NCI-H1694 treated with DMSO at 0.1 percent for 48 hours (cell line): ENCODE data around the gene CYP2A7.
"Not testable (repeated sequence)": the region's sequence is repeated elsewhere in the genome, so short reads cannot be mapped to it uniquely, and the experiment has no call there.

Experiments
- DNase-seq: peaks from one replicate; lab custom pipeline; 2025; lab: John Stamatoyannopoulos, UW

CYP2A7 gene

DNA sequence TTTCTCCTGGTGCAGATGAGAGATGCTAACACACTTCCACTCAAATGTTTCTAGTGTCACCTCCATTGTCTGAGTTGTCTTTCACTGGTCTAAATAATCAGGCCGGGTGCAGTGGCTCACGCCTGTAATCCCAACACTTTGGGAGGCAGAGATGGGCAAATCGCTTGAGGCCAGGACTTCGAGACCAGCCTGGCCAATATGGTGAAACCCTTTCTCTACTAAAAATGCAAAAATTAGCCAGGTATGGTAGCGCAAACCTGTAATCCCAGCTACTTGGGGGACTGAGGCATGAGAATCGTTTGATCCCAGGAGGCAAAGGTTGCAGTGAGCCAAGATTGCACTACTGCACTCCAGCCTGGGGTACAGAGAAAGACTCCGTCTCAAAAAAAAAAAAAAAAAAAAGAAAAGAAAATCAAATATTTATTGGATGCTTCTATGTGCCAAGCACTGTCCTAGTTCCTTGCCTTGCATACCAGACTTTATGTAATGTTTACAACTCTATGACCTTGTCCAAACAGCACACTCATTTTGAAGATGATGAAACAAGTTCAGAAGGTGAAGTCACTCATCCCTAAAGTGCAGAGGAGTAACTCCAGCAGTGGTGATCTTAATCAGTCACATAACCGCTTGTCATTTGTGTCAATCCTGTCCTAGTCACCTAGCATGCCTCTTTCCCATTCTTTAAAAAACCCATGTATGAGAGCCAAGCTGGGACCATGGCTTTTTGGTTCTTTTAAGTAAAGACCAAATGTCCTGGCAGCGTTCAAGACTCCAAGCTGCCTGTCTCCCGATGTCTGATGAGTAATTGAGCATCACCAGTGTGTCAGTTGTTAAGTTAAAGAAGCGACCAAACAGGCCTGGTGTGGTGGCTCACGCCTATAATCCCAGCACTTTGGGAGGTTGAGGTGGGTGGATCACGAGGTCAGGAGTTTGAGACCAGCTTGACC, 15.1 kb upstream of the CYP2A7 start:
- not testable (repeated sequence) for DNase-seq

DNA sequence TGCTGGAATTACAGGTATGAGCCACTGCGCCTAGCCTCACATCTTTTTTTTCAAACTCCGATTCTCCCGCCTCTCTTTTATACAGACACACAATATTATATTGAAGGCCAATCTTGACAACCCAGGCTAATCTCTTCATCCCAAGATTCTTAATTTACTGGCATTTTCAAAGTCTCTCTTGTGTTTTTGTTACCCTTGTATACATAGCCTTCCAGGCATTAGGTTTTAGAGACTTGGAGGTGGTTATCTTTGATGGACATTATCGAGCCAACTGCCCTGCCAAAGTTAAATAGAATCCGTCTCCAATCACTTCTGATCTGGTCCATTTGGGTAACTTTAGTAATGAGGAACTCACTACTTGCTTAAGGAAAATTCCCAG, 14.4 kb upstream of the CYP2A7 start:
- no peak for DNase-seq

- DNase-seq: no peak
These were observed 11.1 kb upstream of the CYP2A7 start for GRCh38 chr19:40893112-40893511.

DNA sequence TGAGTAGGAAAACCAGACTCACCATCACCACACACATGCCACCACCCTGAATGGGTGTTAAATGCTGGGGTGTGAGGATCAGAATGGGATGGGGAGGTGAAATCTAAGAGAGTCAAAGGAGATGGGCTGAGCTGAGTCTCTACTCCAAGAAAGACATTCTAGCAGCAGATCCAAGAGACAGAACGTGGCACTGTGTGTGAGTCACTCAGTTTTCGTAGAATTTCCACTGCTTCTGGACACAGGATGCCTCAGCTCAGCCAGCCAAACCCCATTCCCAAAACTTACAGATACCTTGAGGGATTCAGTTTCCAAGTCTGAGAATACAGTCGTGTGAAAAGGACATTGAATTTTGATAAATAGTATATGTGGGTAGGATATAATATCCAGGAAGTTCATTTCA, 7.3 kb upstream of the CYP2A7 start:
- no peak for DNase-seq

DNA sequence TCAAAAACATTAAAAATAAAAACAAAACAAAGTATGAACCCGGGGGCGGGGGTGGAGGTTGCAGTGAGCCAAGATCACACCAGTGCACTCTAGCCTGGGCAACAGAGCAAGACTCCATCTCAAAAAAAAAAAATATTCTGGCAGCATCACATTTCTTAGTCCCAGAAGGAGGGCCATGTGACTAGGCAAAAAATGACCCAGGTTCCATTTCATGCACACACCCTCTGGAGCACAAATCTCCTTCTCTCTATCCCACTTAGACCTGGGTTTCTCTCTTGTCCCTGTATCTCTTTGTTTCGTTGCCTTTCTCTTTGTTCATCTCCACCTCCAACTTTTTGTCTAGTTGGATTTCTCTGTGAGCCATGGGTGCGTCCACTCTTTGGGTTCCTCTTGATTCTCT, 6.2 kb upstream of the CYP2A7 start:
- no peak for DNase-seq

DNA sequence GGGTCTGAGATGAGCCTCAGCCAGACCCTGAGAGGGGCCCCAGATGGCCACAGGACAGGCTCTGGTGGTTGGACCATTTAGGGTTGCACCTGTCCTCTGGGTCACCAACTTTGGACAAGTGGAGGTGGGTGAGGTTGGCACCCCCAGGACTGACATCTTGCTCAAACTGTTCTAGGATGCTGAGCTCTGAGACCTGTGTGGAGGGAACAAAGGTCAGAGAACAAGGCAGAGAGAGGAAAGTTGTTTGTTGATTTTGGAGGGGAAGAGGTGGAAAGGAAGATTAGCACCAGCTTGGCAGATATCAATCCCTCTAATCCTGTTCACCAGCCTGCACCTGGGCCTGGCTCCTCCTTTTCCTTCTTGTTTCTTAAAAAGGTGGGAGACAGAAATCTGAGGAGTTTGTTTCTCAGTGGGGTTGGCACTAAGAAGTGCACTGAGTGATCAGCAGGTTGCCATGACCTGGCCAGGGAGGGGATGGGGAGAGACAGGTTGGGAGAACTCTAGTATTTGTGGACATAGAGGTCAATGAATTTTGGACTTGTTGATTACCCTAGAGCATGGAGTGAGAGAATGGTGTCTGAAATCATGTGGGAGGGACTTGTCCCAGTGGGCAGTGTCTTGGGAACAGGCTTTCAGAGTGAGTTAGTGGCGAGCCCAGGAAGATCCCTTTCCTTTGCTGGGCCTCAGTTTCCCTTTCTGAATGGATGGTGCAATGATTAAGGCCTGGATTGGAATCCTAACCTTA, 2.3 kb upstream of the CYP2A7 start:
- not testable (repeated sequence) for DNase-seq

DNA sequence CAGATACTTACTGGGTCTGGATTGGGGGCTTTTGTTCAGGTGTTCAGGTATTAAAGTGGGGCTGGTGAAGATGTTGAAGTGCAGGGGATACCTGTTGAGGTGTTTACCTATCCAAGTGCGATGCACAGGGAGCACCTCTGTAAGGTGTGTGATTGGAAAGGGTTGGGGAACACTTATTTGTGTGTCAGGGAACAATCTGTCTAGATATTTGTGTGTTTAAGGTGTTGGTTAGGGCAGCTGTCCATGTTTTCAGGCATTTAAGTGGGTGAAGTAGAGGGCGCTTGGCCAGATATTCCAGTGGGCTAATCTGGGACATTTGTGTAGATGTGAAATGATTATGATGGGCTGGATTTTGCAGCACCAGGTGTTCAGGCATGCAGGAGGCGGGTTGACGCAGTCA, 2.7 kb downstream of the CYP2A7 start:
- not testable (repeated sequence) for DNase-seq

- DNase-seq: not testable (repeated sequence)
These were observed 6.5 kb downstream of the CYP2A7 start for GRCh38 chr19:40875526-40875951.

GRCh38 chr19:40874874-40875273, 7.2 kb downstream of the CYP2A7 start:
- not testable (repeated sequence) for DNase-seq

- DNase-seq: not testable (repeated sequence)
These were observed 8.2 kb downstream of the CYP2A7 start for GRCh38 chr19:40873873-40874272.

GRCh38 chr19:40872209-40872608, 9.8 kb downstream of the CYP2A7 start:
- DNase-seq: no peak

DNA sequence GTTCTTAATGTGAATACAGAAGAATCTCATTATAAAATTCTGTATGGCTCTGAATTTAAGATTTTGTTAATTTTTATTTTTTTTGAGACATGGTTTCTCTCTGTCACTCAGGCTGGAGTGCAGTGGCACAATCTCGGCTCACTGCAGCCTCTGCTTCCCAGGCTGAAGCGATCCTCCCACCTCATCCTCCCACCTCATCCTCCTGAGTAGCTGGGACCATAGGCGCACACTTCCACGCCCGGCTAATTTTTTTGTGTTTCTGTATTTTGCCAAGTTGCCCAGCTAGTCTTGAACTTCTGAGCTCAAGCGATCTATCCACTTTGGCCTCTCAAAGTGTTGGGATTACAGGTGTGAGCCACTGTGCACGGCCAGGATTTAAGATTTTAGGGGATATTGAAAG, 14.3 kb downstream of the CYP2A7 start:
- DNase-seq: no peak

GRCh38 chr19:40864739-40865496, 17.1 kb downstream of the CYP2A7 start:
- DNase-seq: not testable (repeated sequence)

DNA sequence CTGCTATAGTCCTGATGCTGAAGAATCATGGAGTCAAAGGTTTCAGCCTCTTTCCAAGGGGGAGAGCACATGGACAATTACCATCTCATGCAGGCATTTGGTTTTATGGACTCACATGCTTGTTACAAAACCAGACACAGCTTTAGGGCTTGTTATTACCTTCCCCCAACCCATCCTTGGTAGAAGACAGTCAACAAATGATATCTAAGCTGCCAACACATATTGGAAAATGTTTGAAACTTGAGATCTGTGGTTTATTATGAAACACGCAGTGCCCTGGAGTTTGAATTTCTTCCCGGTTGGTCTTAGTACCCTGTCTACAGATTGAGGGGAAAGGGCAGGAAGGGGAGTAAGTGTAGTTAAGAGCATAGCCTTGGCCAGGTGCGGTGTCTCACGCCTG, 19.2 kb downstream of the CYP2A7 start:
- DNase-seq: no peak

DNA sequence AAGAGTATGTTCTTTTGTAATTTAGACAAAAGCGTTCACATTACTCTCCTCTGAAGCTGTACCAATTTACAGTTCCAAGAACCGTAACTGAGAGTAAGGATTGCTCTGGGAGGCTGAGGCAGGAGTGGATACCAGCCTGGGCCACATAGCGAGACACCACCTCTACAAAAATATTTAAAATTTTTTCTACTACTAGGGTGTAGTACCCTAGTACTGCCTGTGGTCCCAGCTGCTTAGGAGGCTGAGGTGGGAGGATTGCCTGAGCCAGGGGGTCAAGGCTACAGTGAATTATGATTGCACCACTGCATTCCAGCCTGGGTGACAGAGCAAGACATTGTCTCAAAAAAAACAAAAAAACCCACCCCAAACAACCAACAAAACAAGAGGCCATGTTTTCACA, 19.7 kb downstream of the CYP2A7 start:
- DNase-seq: no peak

GRCh38 chr19:40858109-40858508, 23.9 kb downstream of the CYP2A7 start:
- DNase-seq: no peak

GRCh38 chr19:40852467-40853152, 29.4 kb downstream of the CYP2A7 start:
- not testable (repeated sequence) for DNase-seq

GRCh38 chr19:40850277-40850676, 31.8 kb downstream of the CYP2A7 start, which contains the start of gene CYP2A6:
CYP2A6 (minus strand) TSS chr19:40850447; CDS start chr19:40850426, 21 bp downstream.
- DNase-seq: not testable (repeated sequence)

GRCh38 chr19:40846722-40847121, 35.3 kb downstream of the CYP2A7 start:
- DNase-seq: not testable (repeated sequence)

DNA sequence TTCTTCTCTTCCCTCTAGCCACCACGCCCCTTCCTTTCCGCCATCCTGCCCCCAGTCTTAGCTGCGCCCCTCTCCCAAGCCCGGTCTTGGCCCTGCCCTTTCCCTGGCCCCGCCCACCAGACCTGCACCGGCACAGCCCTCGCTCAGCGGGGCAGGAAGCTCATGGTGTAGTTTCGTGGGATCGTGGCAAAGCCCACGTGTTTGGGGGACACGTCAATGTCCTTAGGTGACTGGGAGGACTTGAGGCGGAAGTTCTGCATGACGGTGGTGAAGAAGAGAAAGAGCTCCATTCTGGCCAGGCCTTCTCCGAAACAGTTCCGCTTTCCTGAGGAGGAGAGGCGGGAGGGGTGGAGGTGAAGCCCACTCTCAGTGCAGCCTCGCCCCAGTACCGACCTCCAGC, 38.4 kb downstream of the CYP2A7 start:
- not testable (repeated sequence) for DNase-seq

DNA sequence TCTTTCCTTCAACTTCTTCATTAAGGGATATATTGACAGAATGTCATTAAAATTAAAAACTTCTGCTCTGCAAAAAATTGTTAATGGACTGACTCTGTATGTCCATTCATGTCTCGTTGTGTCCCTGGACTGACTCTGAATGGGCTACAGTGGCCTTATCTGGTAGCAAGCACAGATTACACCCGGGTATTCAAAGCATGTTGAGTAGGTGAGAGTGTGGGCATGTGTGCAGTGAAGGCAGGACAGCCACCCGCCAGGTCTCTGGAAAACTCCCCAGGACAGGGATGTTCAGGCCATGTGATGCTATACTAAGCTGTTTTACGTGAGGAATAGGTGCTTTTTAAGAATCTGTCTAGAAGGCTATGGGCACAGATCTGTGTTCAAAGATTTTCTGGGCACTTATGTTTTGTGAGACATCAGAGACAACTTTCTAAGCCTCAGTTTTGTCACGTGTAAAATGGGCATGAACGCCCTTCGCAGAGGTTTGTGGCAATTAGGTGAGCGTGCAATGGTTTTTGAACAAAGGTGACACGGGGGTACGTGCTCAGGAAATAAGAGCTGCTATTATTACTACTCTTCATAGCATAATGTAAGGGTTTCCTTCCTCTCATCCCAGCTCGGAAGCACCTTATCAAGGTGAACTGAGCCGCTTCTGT, 38.9 kb downstream of the CYP2A7 start:
- not testable (repeated sequence) for DNase-seq
